ENCODE measurements around the gene NEK10. TPM values are rescaled to one million over a fixed set of nuclear protein-coding genes. Genes with fewer than 3 reads are reported as not detected.
"Not testable (repeated sequence)": the region's sequence is repeated elsewhere in the genome, so short reads cannot be mapped to it uniquely, and the experiment has no call there.

NEK10 gene
- total and polyA plus RNA-seq, 2 of the 13 experiments (the other 11 are each of a cell fraction or from before 2014, with no cell fraction given) = 2.8 to 14.2 TPM

DNA sequence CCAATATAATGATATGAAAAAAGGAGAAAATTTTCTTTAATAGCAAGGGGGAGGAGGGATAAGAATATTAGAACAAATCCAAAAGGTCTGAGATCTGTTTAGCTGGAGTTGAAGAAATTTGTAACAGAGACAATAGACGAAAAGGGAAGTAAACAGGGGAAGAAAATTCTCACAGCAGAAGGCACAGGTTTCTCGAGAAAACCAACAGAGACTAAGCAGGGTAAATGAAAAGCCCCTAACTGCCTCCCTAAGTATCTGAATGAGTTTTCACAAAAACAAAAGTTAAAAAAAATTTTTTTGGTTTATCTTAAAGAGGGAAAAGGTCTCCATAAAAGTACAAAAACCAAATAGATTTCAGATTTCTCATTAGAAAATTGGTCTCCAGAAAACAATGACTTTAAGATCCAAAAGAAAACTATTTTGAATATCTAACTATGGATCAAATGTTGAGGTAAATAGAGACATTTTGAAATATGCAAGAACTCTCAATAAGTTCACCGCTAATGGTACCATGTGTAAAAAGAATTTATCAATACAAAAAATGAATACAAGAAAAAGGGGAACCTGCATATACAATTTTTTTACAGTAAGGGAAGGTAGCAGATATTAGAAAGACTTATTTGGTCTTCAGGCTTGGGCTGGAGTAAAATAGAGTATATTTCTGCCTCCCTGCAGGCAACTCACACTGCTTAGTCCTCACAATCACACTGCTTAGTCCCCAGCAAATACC is 23.9 kb upstream of the NEK10 start:
- intact Hi-C loops (cut with micrococcal nuclease; ENCODE audit: unreplicated experiment) = no loop called here
- WGBS (ENCODE audit: low lambda C conversion rate) = 74% methylated on average over 3 of the region's 3 CpGs
- no peak for FAIRE-seq

DNA sequence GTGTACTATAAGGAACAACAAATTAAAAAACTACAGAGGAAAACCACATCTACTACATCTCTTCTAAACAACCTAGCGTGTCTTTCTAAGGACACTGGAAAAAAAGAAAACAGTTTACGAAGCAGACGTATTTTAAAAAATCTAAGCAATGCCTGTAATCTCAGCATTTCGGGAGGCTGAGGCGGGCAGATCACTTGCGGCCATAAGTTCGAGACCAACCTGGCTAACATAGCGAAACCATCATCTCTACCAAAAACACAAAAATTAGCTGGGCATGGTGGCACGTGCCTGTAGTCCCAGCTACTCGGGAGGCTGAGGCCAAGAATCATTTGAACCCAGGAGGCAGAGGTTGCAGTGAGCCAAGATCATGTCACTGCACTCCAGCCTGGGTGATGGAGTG is 23.2 kb upstream of the NEK10 start:
- H3K79me2 ChIP-seq (ENCODE audit: insufficient read depth, low read length); ATAC-seq; H3K4me1 ChIP-seq (ENCODE audit: insufficient read depth, low read length); DNase-seq (ENCODE audit: low spot score); H2AFZ ChIP-seq (ENCODE audit: low read length); H4K20me1 ChIP-seq (ENCODE audit: insufficient read depth, low read length); H3K4me3 ChIP-seq (replicated peaks in 1 of 3; ENCODE audit: insufficient read depth in 1 of 3, low read depth in 2 of 3, low read length in 3 of 3); BruUV-seq (replicated peaks); intact Hi-C loops (cut with micrococcal nuclease; ENCODE audit: unreplicated experiment); POLR2A ChIA-PET; FAIRE-seq; H3K27ac ChIP-seq (ENCODE audit: extremely low read length, insufficient read depth, low read length); CTCF ChIA-PET (ENCODE audit: low intra/inter-chr PET ratio, low total read pairs); H3K9me3 ChIP-seq (ENCODE audit: low read length); H3K27me3 ChIP-seq (ENCODE audit: control insufficient read depth in 1 of 2, insufficient read depth in 2 of 2, low read length in 2 of 2); in situ Hi-C loops (cut with HindIII; ENCODE audit: extremely low pct_ligation_motif_present, low pct_unique_long_range_greater_than_20kb); H3K9ac ChIP-seq (ENCODE audit: insufficient read depth, low read depth, low read length); H3K4me2 ChIP-seq (ENCODE audit: low read depth, low read length): not testable (repeated sequence)
- 97% methylated on average over 10 of the region's 10 CpGs for WGBS (ENCODE audit: low lambda C conversion rate)
- H3K36me3 ChIP-seq (replicated peaks in 1 of 2; ENCODE audit: control insufficient read depth in 1 of 2, insufficient read depth in 2 of 2, low read length in 2 of 2) = peaks cover 3 to 51% of the 10 kb centered on the region in 2 experiments

More for the DNA sequence above, 23.9 kb upstream of the NEK10 start:
- ChIA-PET CTCF (ENCODE audit: low intra/inter-chr PET ratio, low total read pairs) (no interaction called here), POLR2A (no interaction called here)
- no peak overlapping the region for H2AFZ ChIP-seq (ENCODE audit: low read length)
- in situ Hi-C loops (cut with HindIII; ENCODE audit: extremely low pct_ligation_motif_present, low pct_unique_long_range_greater_than_20kb) = no loop called here
- H3K4me3 ChIP-seq (replicated peaks in 1 of 3; ENCODE audit: insufficient read depth in 1 of 3, low read depth in 2 of 3, low read length in 3 of 3) = no peak overlapping the region
- H3K27ac ChIP-seq (ENCODE audit: extremely low read length, insufficient read depth, low read length) = no peak overlapping the region
- no peak for DNase-seq (ENCODE audit: low spot score)
- H3K4me2 ChIP-seq (ENCODE audit: low read depth, low read length) = no peak overlapping the region
- BruUV-seq (replicated peaks) = no TSS peak
- ATAC-seq = no peak
- H3K36me3 ChIP-seq (replicated peaks in 1 of 2; ENCODE audit: control insufficient read depth in 1 of 2, insufficient read depth in 2 of 2, low read length in 2 of 2) = peaks cover 3 to 54% of the 10 kb centered on the region in 2 experiments
- TF ChIP-seq, protein P1, sequence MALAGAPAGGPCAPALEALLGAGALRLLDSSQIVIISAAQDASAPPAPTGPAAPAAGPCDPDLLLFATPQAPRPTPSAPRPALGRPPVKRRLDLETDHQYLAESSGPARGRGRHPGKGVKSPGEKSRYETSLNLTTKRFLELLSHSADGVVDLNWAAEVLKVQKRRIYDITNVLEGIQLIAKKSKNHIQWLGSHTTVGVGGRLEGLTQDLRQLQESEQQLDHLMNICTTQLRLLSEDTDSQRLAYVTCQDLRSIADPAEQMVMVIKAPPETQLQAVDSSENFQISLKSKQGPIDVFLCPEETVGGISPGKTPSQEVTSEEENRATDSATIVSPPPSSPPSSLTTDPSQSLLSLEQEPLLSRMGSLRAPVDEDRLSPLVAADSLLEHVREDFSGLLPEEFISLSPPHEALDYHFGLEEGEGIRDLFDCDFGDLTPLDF (CRISPR knock-in tag; IDR thresholded peaks at IDR 0.05) = no peak
- TF ChIP-seq, protein P2, sequence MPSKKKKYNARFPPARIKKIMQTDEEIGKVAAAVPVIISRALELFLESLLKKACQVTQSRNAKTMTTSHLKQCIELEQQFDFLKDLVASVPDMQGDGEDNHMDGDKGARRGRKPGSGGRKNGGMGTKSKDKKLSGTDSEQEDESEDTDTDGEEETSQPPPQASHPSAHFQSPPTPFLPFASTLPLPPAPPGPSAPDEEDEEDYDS (CRISPR knock-in tag; IDR thresholded peaks at IDR 0.05) = no peak
- no peak for TF ChIP-seq ZSCAN12 (CRISPR knock-in tag; IDR thresholded peaks at IDR 0.05)
- TF ChIP-seq SNAPC2 (CRISPR knock-in tag; IDR thresholded peaks at IDR 0.05) = no peak
- TF ChIP-seq RFX3 (CRISPR knock-in tag; IDR thresholded peaks at IDR 0.05) = no peak
- TF ChIP-seq HNRNPH1 (optimal IDR thresholded peaks at IDR 0.05; ENCODE audit: low read depth, low read length) = no peak
- TF ChIP-seq TMF1 (CRISPR knock-in tag; IDR thresholded peaks at IDR 0.05; ENCODE audit: low read depth) = no peak
- TF ChIP-seq MEF2D (CRISPR knock-in tag; IDR thresholded peaks at IDR 0.05) = no peak
- no peak for TF ChIP-seq BRD4 (CRISPR knock-in tag; IDR thresholded peaks at IDR 0.05)
- no peak for TF ChIP-seq ZNF816 (CRISPR knock-in tag; IDR thresholded peaks at IDR 0.05; ENCODE audit: borderline replicate concordance)
- TF ChIP-seq MAZ (IDR thresholded peaks at IDR 0.05; ENCODE audit: borderline replicate concordance, low read depth, low read length) = no peak
- TF ChIP-seq MAZ (CRISPR knock-in tag; IDR thresholded peaks at IDR 0.05; ENCODE audit: low read depth) = no peak
- no peak for TF ChIP-seq SCMH1 (CRISPR knock-in tag; IDR thresholded peaks at IDR 0.05; ENCODE audit: borderline replicate concordance)
- TF ChIP-seq, protein P3, sequence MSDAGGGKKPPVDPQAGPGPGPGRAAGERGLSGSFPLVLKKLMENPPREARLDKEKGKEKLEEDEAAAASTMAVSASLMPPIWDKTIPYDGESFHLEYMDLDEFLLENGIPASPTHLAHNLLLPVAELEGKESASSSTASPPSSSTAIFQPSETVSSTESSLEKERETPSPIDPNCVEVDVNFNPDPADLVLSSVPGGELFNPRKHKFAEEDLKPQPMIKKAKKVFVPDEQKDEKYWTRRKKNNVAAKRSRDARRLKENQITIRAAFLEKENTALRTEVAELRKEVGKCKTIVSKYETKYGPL (CRISPR knock-in tag; IDR thresholded peaks at IDR 0.05) = no peak
- TF ChIP-seq TEAD2 (CRISPR knock-in tag; IDR thresholded peaks at IDR 0.05) = no peak
- TF ChIP-seq SRSF1 (optimal IDR thresholded peaks at IDR 0.05; ENCODE audit: low read depth, low read length) = no peak
- no peak for TF ChIP-seq ZNF180 (CRISPR knock-in tag; IDR thresholded peaks at IDR 0.05; ENCODE audit: borderline replicate concordance, low read depth)
- no peaks in the 10 kb centered on the region for H3K79me2 ChIP-seq (ENCODE audit: insufficient read depth, low read length)
- H3K27me3 ChIP-seq (ENCODE audit: control insufficient read depth in 1 of 2, insufficient read depth in 2 of 2, low read length in 2 of 2) = no peaks in the 10 kb centered on the region
- no peaks in the 10 kb centered on the region for H3K4me1 ChIP-seq (ENCODE audit: insufficient read depth, low read length)
- no peaks in the 10 kb centered on the region for H4K20me1 ChIP-seq (ENCODE audit: insufficient read depth, low read length)
- no peaks in the 10 kb centered on the region for H3K9me3 ChIP-seq (ENCODE audit: low read length)
- no peak overlapping the region for H3K9ac ChIP-seq (ENCODE audit: insufficient read depth, low read depth, low read length)

All from HepG2 (cell line).